Esophagus muscularis mucosa (tissue), 4 donors: ENCODE data around the gene RPS27. TPM values are rescaled to one million over a fixed set of nuclear protein-coding genes. Genes with fewer than 3 reads are reported as not detected.
A peak's percentile ranks its signal among the peaks of the same experiment; 100 is the strongest.

Source experiments
- DNase-seq: peaks from one replicate; pipeline ENCODE4 v3.0.0-alpha.2; 2017; ENCODE audit errors: extremely low spot score
- H3K27ac ChIP-seq, 4 donors: fragments of 200-600 bp; sonication (generic); replicated peaks in 1 of 4; 1 replicate in 3 of 4; 2 replicates in 1 of 4; pipeline ENCODE4 v1.5.1; 2016 to 2019; ENCODE audit warnings: mild to moderate bottlenecking in 1 of 4
- H3K27me3 ChIP-seq, 4 donors: fragments of 200-600 bp; sonication (generic); one replicate each; pipeline versions ENCODE4 v1.5.1 to v1.6.0; 2016 to 2019
- H3K36me3 ChIP-seq, 4 donors: fragments of 200-600 bp; sonication (generic); one replicate each; pipeline ENCODE4 v1.5.1; 2016 to 2019
- H3K4me1 ChIP-seq, 4 donors: fragments of 200-600 bp; sonication (generic); one replicate each; pipeline ENCODE4 v1.5.1; 2016 to 2019
- H3K4me3 ChIP-seq, 4 donors: fragments of 200-600 bp; sonication (generic); 1 replicate in 2 of 4; 2 replicates in 2 of 4; pipeline ENCODE4 v1.5.1; 2016 to 2019; ENCODE audit warnings: mild to moderate bottlenecking in 4 of 4, moderate library complexity in 1 of 4
- H3K9me3 ChIP-seq, 4 donors: fragments of 200-600 bp; sonication (generic); 1 replicate in 3 of 4; 2 replicates in 1 of 4; pipeline ENCODE4 v1.5.1; 2016 to 2019
- CTCF ChIP-seq, 3 experiments: fragments of 200-600 bp in 2 of 3; fragments of 450-650 bp in 1 of 3; sonication (generic) in 2 of 3; IDR thresholded peaks; one replicate each; pipeline ENCODE4 v1.5.1; 2017 to 2019; ENCODE audit warnings: antibody characterized with exemption in 3 of 3, mild to moderate bottlenecking in 2 of 3, moderate library complexity in 1 of 3
- EP300 ChIP-seq: sonication (generic); formaldehyde crosslinking; IDR thresholded peaks from one replicate; pipeline ENCODE4 v1.6.1; 2017; ENCODE audit warnings: antibody characterized with exemption
- POLR2A ChIP-seq: fragments of 450-650 bp; IDR thresholded peaks from one replicate; pipeline ENCODE4 v1.6.1; 2017; ENCODE audit warnings: antibody characterized with exemption, moderate library complexity, mild to moderate bottlenecking, low read depth
- POLR2AphosphoS5 ChIP-seq, 2 donors: sonication (generic); formaldehyde crosslinking; IDR thresholded peaks; one replicate each; pipeline ENCODE4 v1.6.1; 2017; ENCODE audit warnings: antibody characterized with exemption in 2 of 2
- WGBS: methylation state at CpG from one replicate; pipeline ENCODE4 v1.1.5; 2018; 5-methylcytosine and 5-hydroxymethylcytosine counted together
- intact Hi-C: fragments of 100-400 bp; cut with DNase I; formaldehyde crosslinking; loops from one replicate; pipeline ENCODE4 v1.15.1; 2023
- total RNA-seq, 4 donors: library from RNA; depleted of rRNA; stranded (reverse); fragments of >200 nt; gene quantifications; one replicate each; pipeline versions ENCODE4 v1.1.0 to v1.2.1, GENCODE V29; 2016

The RPS27 gene
- total RNA-seq, 4 donors from 2014 or later = 1,242 to 3,317 (median 2,693) TPM

- H3K27me3 ChIP-seq = no peaks in the 10 kb centered on the region
- DNase-seq = no peak
- peak overlapping the region; percentile 98 to 100 (median 98) for H3K27ac ChIP-seq
- 82% methylated on average over 15 of the region's 15 CpGs for WGBS
- TF ChIP-seq POLR2AphosphoS5 (IDR thresholded peaks at IDR 0.05) (no peak), CTCF (IDR thresholded peaks at IDR 0.05) (no peak), EP300 (no peak), POLR2A (no peak)
- H3K9me3 ChIP-seq = no peaks in the 10 kb centered on the region
- peaks cover 27 to 74% (median 64%) of the 10 kb centered on the region in 4 donors for H3K36me3 ChIP-seq
- H3K4me1 ChIP-seq = peaks cover 27 to 37% (median 29%) of the 10 kb centered on the region in 4 donors
- intact Hi-C loops = loop anchor here (10.0 kb wide), 1 partner anchor 119 kb away; no protein-coding TSS in a partner anchor
- peak overlapping the region; percentile 78 to 98 (median 88) for H3K4me3 ChIP-seq
Observed at GRCh38 chr1:153944005-153944826, 46.3 kb upstream of the RPS27 start.

DNA sequence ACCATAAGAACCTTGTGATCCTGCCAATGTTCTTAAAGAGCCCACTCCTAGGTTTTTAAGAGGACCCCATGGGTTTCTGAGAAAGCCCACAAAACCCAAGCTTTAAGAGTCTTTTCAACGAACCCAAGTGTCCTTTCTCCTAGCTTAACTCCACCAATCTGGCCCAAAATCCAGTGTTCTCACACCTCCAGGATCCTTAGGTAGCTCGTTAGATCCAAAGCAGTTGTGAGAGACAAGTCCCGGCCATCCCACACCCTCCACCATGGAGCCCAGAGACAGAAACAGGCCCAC, 45.8 kb upstream of the RPS27 start:
- DNase-seq = no peak
- Histone ChIP-seq H3K27ac (peak overlapping the region; percentile 98 to 100 (median 98)), H3K36me3 (peaks cover 24 to 74% (median 64%) of the 10 kb centered on the region in 4 donors), H3K27me3 (no peaks in the 10 kb centered on the region), H3K9me3 (no peaks in the 10 kb centered on the region), H3K4me1 (peaks cover 27 to 37% (median 29%) of the 10 kb centered on the region in 4 donors), H3K4me3 (peak overlapping the region; percentile 78 to 98 (median 88))
- intact Hi-C loops = loop anchor here (5.0 to 10.0 kb wide), 2 partner anchors 43 to 120 kb away; partner anchors contain the start of gene RAB13
- 70% methylated on average over 3 of the region's 3 CpGs for WGBS
- TF ChIP-seq CTCF (IDR thresholded peaks at IDR 0.05) (no peak), EP300 (no peak), POLR2A (no peak), POLR2AphosphoS5 (IDR thresholded peaks at IDR 0.05) (no peak)

GRCh38 chr1:153945131-153945794, 45.3 kb upstream of the RPS27 start:
- no peak for DNase-seq
- H3K36me3 ChIP-seq = peaks cover 26 to 74% (median 64%) of the 10 kb centered on the region in 4 donors

More at GRCh38 chr1:153945131-153945794, 45.3 kb upstream of the RPS27 start:
- peak overlapping the region; percentile 98 to 100 (median 98) for H3K27ac ChIP-seq
- WGBS = 33% methylated on average over 12 of the region's 12 CpGs
- intact Hi-C loops = loop anchor here (5.0 to 10.0 kb wide), 2 partner anchors 42 to 120 kb away; partner anchors contain the start of gene RAB13
- no peaks in the 10 kb centered on the region for H3K27me3 ChIP-seq
- H3K4me3 ChIP-seq = peak overlapping the region; percentile 78 to 98 (median 88)
- no peaks in the 10 kb centered on the region for H3K9me3 ChIP-seq
- TF ChIP-seq CTCF (IDR thresholded peaks at IDR 0.05) = no peak
- no peak for TF ChIP-seq POLR2A
- TF ChIP-seq POLR2AphosphoS5 (IDR thresholded peaks at IDR 0.05) = no peak
- no peak for TF ChIP-seq EP300
- H3K4me1 ChIP-seq = peaks cover 27 to 37% (median 29%) of the 10 kb centered on the region in 4 donors
